K562 (cell line): ENCODE data around the gene CDHR2. TPM values are rescaled to one million over a fixed set of nuclear protein-coding genes. Genes with fewer than 3 reads are reported as not detected.

Experiments
- CREB1 ChIP-seq, 2 experiments: sonication (generic) in 1 of 2; formaldehyde crosslinking in 1 of 2; IDR thresholded peaks; 2 replicates each; pipeline versions ENCODE4 v1.6.1 to v1.8.0; 2012 to 2022; ENCODE audit warnings: inconsistent platforms in 1 of 2, mild to moderate bottlenecking in 1 of 2, missing genetic modification reagents in 1 of 2, moderate library complexity in 1 of 2
- CSDE1 ChIP-seq, 2 experiments: fragments of 450-650 bp; IDR thresholded peaks; 2 replicates each; pipeline ENCODE4 v1.6.1; 2016; ENCODE audit warnings: mild to moderate bottlenecking in 1 of 2
- CTBP1 ChIP-seq: fragments of 450-650 bp; IDR thresholded peaks from 2 replicates; pipeline ENCODE4 v1.6.1; 2016; ENCODE audit warnings: borderline replicate concordance
- DNMT1 ChIP-seq: fragments of 450-650 bp; IDR thresholded peaks from 2 replicates; pipeline ENCODE4 v1.6.1; 2016; ENCODE audit warnings: antibody characterized with exemption, mild to moderate bottlenecking
- EGR1 ChIP-seq: fragments of 450-650 bp; conservative IDR thresholded peaks from 2 replicates; pipeline ENCODE4 v1.6.1; 2017; ENCODE audit warnings: mild to moderate bottlenecking
- ESRRA ChIP-seq: fragments of 450-650 bp; IDR thresholded peaks from 2 replicates; pipeline ENCODE4 v1.6.1; 2014; ENCODE audit warnings: low read depth, mild to moderate bottlenecking, moderate library complexity, borderline replicate concordance
- FOXP1 ChIP-seq: sonication (generic); formaldehyde crosslinking; IDR thresholded peaks from 2 replicates; pipeline ENCODE4 v1.8.0; 2022; ENCODE audit warnings: mild to moderate bottlenecking, missing genetic modification reagents
- HDAC6 ChIP-seq: IDR thresholded peaks from 2 replicates; pipeline ENCODE4 v1.6.1; 2012; ENCODE audit warnings: low read depth, mild to moderate bottlenecking, control low read depth, inconsistent platforms, low read length, moderate library complexity
- HDGF ChIP-seq: fragments of 450-650 bp; IDR thresholded peaks from 2 replicates; pipeline ENCODE4 v1.6.1; 2016
- HMGN3 ChIP-seq: IDR thresholded peaks from 2 replicates; pipeline ENCODE4 v1.6.1; 2011; ENCODE audit warnings: borderline replicate concordance, low read depth, mild to moderate bottlenecking, mixed read lengths, low read length; ENCODE audit not compliant: insufficient read length; ENCODE audit errors: extremely low read depth
- MAFF ChIP-seq: IDR thresholded peaks from 2 replicates; pipeline ENCODE4 v1.6.1; 2012; ENCODE audit warnings: low read length, improper control_type of control experiment
- NFIX ChIP-seq: fragments of 250-450 bp; sonication (Bioruptor Pico); IDR thresholded peaks from 2 replicates; pipeline ENCODE4 v1.4.0; 2020; ENCODE audit warnings: low read depth, mild to moderate bottlenecking, moderate library complexity
- POLR2B ChIP-seq: fragments of 450-650 bp; IDR thresholded peaks from 2 replicates; pipeline ENCODE4 v1.6.1; 2018; ENCODE audit warnings: low read depth; ENCODE audit not compliant: partially characterized antibody
- RAD21 ChIP-seq, 2 experiments: fragments of 250-450 bp in 1 of 2; fragments of 450-650 bp in 1 of 2; sonication (Bioruptor Pico) in 1 of 2; formaldehyde crosslinking in 1 of 2; IDR thresholded peaks in 1 of 2; conservative IDR thresholded peaks in 1 of 2; 2 replicates each; pipeline versions ENCODE4 v1.4.0 to v1.8.0; 2020 to 2022; ENCODE audit warnings: mild to moderate bottlenecking in 2 of 2, moderate library complexity in 1 of 2
- RAD51 ChIP-seq: fragments of 450-650 bp; IDR thresholded peaks from 2 replicates; pipeline ENCODE4 v1.7.1; 2016; ENCODE audit warnings: low read depth, mild to moderate bottlenecking, borderline replicate concordance
- SIN3B ChIP-seq: fragments of 450-650 bp; IDR thresholded peaks from 2 replicates; pipeline ENCODE4 v1.6.1; 2017; ENCODE audit warnings: low read depth, mild to moderate bottlenecking, moderate library complexity
- TAF1 ChIP-seq: IDR thresholded peaks from 2 replicates; pipeline ENCODE4 v1.6.1; 2011; ENCODE audit warnings: mild to moderate bottlenecking, low read length, moderate library complexity; ENCODE audit not compliant: insufficient read depth, control insufficient read depth, severe bottlenecking; ENCODE audit errors: extremely low read depth
- TARDBP ChIP-seq: fragments of 450-650 bp; IDR thresholded peaks from 2 replicates; pipeline ENCODE4 v1.6.1; 2016
- ZNF140 ChIP-seq: fragments of 250-450 bp; sonication (Bioruptor Pico); IDR thresholded peaks from 2 replicates; pipeline ENCODE4 v1.8.0; 2021; ENCODE audit warnings: moderate library complexity, mild to moderate bottlenecking, inconsistent platforms
- ZNF583 ChIP-seq: fragments of 250-450 bp; sonication (Bioruptor Pico); IDR thresholded peaks from 2 replicates; pipeline ENCODE4 v1.4.0; 2020
- ZNF77 ChIP-seq: fragments of 250-450 bp; sonication (Bioruptor Pico); IDR thresholded peaks from 2 replicates; pipeline ENCODE4 v1.5.0; 2020
- polyA plus RNA-seq, 8 experiments: library from polyadenylated mRNA; depleted of rRNA in 4 of 8; stranded (reverse) in 5 of 8; unstranded in 3 of 8; fragments of >200 nt; fragmentation: Nextera tagmentation in 2 of 8; fragmentation: Illumina TruSeq in 1 of 8; extraction: Ambion mirVana in 2 of 8; extraction: Trizol in 1 of 8; gene quantifications; 2 replicates each; pipeline versions ENCODE4 v1.2.1 to v1.2.3, GENCODE V29; 2011 to 2014; ENCODE audit warnings: inconsistent platforms in 1 of 8, missing spikeins in 1 of 8
- total RNA-seq, 7 experiments: library from RNA; depleted of rRNA in 6 of 7; stranded (reverse); fragments of >200 nt in 6 of 7; fragmentation: Illumina TruSeq in 2 of 7; extraction: Trizol in 2 of 7; gene quantifications; 2 replicates each; pipeline versions ENCODE4 v1.2.1 to v1.2.3, GENCODE V29; 2011 to 2021; ENCODE audit warnings: low replicate concordance in 1 of 7
- TF ChIP-seq, protein P1 (sequence below): fragments of 250-450 bp; sonication (Bioruptor Pico); IDR thresholded peaks from 2 replicates; pipeline ENCODE4 v1.4.0; 2020; ENCODE audit warnings: mild to moderate bottlenecking, moderate library complexity, borderline replicate concordance
- TF ChIP-seq, protein P2 (sequence below): sonication (generic); formaldehyde crosslinking; IDR thresholded peaks from 2 replicates; pipeline ENCODE4 v1.8.0; 2022; ENCODE audit warnings: missing genetic modification reagents, mild to moderate bottlenecking, moderate library complexity, borderline replicate concordance
- TF ChIP-seq, protein P3 (sequence below): sonication (generic); formaldehyde crosslinking; IDR thresholded peaks from 2 replicates; pipeline ENCODE4 v1.8.0; 2022; ENCODE audit warnings: mild to moderate bottlenecking, missing genetic modification reagents, borderline replicate concordance

Gene CDHR2
- total and polyA plus RNA-seq, 9 of the 15 experiments (the other 6 are each of a cell fraction or from before 2014, with no cell fraction given) = 0.01 to 0.62 (median 0.09) TPM; not detected in 2

DNA sequence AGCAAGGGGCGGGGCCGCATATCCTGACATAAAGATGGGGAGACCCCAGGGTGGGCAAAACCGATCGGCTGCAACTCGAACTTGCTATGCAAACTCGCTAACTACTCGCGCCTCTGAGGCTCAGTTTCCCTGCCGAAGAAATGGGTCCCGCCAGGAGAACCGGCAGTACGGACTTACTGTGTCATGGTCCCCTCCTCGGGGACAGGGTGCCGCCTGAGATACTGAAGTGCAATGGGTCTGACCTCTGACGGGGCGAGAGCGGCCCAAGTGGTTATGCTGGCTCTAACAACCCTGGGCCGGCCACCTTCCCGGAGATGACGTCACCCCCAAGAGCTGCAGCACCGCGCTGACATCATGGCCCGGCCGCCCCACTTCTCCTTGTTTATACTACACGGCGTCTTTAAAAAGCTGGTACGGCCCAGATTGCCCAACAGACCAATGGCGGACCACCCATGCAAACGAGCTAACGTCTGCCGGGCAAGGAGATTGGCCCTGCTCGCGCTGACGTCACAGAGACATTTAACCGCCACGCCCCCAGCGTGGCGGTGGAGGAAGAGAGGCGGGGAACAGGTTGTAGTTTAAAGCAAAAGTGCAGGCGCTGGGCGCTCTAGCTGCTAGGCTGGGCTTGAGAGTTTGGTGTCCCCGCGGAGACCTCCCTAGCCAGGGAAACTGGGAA lies 11.4 kb upstream of the CDHR2 start (continued):
- TF ChIP-seq RAD21 (CRISPR knock-in tag; conservative IDR thresholded peaks at IDR 0.05 in 1 of 2, IDR thresholded peaks at IDR 0.05 in 1 of 2) (no peak), EGR1 (no peak; the same call in 1 of the 2 replicates), SIN3B (no peak), ZNF140 (CRISPR knock-in tag) (no peak), POLR2B (peak; percentile 70), MAFF (no peak), ZNF583 (CRISPR knock-in tag) (0 out of 2 replicates have a peak, but pooled peaks have one; percentile 42), ESRRA (peak; percentile 58), NFIX (CRISPR knock-in tag) (no peak), CSDE1 (IDR thresholded peaks at IDR 0.05) (peak in 1 of 2 experiments; percentile 55; a peak in 1 of 4 replicates), FOXP1 (0 out of 2 replicates have a peak, but pooled peaks have one; percentile 24), TARDBP (peak; percentile 94), ZNF77 (CRISPR knock-in tag) (no peak), HMGN3 (peak; percentile 78), DNMT1 (no peak), HDAC6 (no peak), TAF1 (no peak), RAD51 (no peak), CTBP1 (peak; percentile 45; the same call in 1 of the 2 replicates), HDGF (no peak), CREB1 (IDR thresholded peaks at IDR 0.05) (peak; percentile 97), CREB1 (CRISPR knock-in tag; IDR thresholded peaks at IDR 0.05) (peak; percentile 97)
- TF ChIP-seq, protein P1, sequence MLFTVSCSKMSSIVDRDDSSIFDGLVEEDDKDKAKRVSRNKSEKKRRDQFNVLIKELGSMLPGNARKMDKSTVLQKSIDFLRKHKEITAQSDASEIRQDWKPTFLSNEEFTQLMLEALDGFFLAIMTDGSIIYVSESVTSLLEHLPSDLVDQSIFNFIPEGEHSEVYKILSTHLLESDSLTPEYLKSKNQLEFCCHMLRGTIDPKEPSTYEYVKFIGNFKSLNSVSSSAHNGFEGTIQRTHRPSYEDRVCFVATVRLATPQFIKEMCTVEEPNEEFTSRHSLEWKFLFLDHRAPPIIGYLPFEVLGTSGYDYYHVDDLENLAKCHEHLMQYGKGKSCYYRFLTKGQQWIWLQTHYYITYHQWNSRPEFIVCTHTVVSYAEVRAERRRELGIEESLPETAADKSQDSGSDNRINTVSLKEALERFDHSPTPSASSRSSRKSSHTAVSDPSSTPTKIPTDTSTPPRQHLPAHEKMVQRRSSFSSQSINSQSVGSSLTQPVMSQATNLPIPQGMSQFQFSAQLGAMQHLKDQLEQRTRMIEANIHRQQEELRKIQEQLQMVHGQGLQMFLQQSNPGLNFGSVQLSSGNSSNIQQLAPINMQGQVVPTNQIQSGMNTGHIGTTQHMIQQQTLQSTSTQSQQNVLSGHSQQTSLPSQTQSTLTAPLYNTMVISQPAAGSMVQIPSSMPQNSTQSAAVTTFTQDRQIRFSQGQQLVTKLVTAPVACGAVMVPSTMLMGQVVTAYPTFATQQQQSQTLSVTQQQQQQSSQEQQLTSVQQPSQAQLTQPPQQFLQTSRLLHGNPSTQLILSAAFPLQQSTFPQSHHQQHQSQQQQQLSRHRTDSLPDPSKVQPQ (CRISPR knock-in tag) = 0 out of 2 replicates have a peak, but pooled peaks have one; percentile 33
- TF ChIP-seq, protein P2, sequence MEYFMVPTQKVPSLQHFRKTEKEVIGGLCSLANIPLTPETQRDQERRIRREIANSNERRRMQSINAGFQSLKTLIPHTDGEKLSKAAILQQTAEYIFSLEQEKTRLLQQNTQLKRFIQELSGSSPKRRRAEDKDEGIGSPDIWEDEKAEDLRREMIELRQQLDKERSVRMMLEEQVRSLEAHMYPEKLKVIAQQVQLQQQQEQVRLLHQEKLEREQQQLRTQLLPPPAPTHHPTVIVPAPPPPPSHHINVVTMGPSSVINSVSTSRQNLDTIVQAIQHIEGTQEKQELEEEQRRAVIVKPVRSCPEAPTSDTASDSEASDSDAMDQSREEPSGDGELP (CRISPR knock-in tag) = peak; percentile 72
- TF ChIP-seq, protein P3, sequence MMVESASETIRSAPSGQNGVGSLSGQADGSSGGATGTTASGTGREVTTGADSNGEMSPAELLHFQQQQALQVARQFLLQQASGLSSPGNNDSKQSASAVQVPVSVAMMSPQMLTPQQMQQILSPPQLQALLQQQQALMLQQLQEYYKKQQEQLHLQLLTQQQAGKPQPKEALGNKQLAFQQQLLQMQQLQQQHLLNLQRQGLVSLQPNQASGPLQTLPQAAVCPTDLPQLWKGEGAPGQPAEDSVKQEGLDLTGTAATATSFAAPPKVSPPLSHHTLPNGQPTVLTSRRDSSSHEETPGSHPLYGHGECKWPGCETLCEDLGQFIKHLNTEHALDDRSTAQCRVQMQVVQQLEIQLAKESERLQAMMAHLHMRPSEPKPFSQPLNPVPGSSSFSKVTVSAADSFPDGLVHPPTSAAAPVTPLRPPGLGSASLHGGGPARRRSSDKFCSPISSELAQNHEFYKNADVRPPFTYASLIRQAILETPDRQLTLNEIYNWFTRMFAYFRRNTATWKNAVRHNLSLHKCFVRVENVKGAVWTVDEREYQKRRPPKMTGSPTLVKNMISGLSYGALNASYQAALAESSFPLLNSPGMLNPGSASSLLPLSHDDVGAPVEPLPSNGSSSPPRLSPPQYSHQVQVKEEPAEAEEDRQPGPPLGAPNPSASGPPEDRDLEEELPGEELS (CRISPR knock-in tag) = peak; percentile 17; the same call in 1 of the 2 replicates
